ENCODE measurements around the gene MAGI3. TPM values are rescaled to one million over a fixed set of nuclear protein-coding genes. Genes with fewer than 3 reads are reported as not detected.

Gene MAGI3
- polyA plus RNA-seq, 2 of the 4 experiments (the other 2 are of a cell fraction): 3.8 to 7.9 TPM

DNA sequence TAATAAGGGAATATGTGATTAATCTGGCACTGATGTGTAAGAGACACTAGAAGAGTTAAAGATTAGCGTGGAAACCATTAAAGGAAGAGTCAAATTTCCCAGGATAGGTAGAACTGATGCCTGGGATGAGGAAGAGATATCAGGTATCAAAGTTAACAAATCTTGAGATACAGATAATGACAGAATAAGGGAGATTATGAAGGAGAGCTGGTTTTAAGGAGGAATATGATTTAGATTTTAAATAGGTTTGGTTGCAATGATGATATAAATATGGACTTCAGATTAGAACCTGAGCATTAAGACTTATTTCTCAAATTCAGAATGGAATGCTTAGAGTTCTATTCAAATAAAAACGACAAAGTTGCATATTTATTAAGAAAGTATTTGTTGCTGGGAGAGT lies 26.2 kb downstream of the MAGI3 start (continued):
- TF ChIP-seq, protein P1, sequence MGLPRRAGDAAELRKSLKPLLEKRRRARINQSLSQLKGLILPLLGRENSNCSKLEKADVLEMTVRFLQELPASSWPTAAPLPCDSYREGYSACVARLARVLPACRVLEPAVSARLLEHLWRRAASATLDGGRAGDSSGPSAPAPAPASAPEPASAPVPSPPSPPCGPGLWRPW (IDR thresholded peaks at IDR 0.05): no peak
- TF ChIP-seq, protein P2, sequence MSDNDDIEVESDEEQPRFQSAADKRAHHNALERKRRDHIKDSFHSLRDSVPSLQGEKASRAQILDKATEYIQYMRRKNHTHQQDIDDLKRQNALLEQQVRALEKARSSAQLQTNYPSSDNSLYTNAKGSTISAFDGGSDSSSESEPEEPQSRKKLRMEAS (IDR thresholded peaks at IDR 0.05): no peak

DNA sequence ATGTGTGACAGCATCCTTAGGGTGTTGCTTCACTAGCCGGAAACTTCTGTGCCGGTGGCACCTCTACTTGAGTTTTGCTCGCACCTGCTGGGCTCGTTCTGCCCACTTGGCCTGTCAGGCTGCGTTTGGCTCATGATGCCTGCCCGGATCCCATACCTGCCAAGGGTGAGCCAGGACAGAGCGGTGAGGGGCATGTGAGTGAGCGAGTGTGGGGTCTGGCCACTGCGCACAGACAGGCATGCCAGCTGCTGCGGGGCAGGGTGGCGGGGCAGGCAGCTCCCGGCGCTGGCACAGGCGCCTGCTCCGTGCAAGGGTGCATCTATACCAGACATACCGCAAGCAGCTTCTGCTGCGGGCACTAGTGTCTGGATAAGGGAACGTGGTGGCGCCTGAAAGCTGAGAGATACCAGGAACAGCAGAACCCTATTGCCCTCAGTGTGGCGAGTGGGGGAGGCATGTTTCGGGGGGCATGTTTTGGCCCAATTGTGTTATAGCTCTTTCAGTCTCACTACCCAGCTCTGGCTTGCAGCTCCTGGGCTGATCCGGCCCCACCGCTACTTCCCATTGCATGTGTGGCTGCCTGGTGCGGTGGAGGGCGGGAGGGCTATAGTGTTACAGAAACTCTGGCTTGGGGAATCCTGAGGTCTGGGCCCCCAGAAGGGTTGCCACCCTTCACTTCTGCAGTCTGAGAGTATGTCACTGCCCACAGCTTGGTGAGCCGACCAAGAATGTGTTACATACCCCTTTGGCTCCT lies 32.2 kb downstream of the MAGI3 start:
- DNase-seq (ENCODE audit: low read depth in 1 of 2, low spot score in 1 of 2): no peak
- H3K4me2 ChIP-seq: no peak overlapping the region
- peaks cover 4% of the 10 kb centered on the region; the same call in 2 of the 3 replicates for H3K4me1 ChIP-seq
- TF ChIP-seq EHF (CRISPR knock-in tag; IDR thresholded peaks at IDR 0.05) (no peak), CHD4 (IDR thresholded peaks at IDR 0.05; ENCODE audit: borderline replicate concordance) (no peak), ZFP36 (IDR thresholded peaks at IDR 0.05; ENCODE audit: borderline replicate concordance, partially characterized antibody) (no peak), KDM5A (IDR thresholded peaks at IDR 0.05) (no peak), SREBF2 (IDR thresholded peaks at IDR 0.05) (no peak), HDAC2 (IDR thresholded peaks at IDR 0.05) (no peak), NR3C1 (IDR thresholded peaks at IDR 0.05) (no peak)
- TF ChIP-seq, protein P3, sequence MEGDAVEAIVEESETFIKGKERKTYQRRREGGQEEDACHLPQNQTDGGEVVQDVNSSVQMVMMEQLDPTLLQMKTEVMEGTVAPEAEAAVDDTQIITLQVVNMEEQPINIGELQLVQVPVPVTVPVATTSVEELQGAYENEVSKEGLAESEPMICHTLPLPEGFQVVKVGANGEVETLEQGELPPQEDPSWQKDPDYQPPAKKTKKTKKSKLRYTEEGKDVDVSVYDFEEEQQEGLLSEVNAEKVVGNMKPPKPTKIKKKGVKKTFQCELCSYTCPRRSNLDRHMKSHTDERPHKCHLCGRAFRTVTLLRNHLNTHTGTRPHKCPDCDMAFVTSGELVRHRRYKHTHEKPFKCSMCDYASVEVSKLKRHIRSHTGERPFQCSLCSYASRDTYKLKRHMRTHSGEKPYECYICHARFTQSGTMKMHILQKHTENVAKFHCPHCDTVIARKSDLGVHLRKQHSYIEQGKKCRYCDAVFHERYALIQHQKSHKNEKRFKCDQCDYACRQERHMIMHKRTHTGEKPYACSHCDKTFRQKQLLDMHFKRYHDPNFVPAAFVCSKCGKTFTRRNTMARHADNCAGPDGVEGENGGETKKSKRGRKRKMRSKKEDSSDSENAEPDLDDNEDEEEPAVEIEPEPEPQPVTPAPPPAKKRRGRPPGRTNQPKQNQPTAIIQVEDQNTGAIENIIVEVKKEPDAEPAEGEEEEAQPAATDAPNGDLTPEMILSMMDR (IDR thresholded peaks at IDR 0.05): no peak
- TF ChIP-seq, protein P4, sequence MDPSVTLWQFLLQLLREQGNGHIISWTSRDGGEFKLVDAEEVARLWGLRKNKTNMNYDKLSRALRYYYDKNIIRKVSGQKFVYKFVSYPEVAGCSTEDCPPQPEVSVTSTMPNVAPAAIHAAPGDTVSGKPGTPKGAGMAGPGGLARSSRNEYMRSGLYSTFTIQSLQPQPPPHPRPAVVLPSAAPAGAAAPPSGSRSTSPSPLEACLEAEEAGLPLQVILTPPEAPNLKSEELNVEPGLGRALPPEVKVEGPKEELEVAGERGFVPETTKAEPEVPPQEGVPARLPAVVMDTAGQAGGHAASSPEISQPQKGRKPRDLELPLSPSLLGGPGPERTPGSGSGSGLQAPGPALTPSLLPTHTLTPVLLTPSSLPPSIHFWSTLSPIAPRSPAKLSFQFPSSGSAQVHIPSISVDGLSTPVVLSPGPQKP (IDR thresholded peaks at IDR 0.05; ENCODE audit: low read depth, low read length): no peak
- TF ChIP-seq, protein P5, sequence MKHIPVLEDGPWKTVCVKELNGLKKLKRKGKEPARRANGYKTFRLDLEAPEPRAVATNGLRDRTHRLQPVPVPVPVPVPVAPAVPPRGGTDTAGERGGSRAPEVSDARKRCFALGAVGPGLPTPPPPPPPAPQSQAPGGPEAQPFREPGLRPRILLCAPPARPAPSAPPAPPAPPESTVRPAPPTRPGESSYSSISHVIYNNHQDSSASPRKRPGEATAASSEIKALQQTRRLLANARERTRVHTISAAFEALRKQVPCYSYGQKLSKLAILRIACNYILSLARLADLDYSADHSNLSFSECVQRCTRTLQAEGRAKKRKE (CRISPR knock-in tag; IDR thresholded peaks at IDR 0.05; ENCODE audit: low read depth): no peak
- no peak for ATAC-seq
- ChIA-PET CTCF (interaction anchor here (0.6 kb wide), 1 partner anchor 75 kb away, joined by 3 read pairs; no protein-coding TSS in a partner anchor), POLR2A (no interaction called here)
- no peak for FAIRE-seq
- H3K9me3 ChIP-seq: no peaks in the 10 kb centered on the region
- no peak overlapping the region for H3K4me3 ChIP-seq
- H3K27ac ChIP-seq: no peak overlapping the region
- whole genome bisulfite sequencing (ENCODE audit: missing lambda C conversion rate): 92% methylated on average over 17 of the region's 26 CpGs

DNA sequence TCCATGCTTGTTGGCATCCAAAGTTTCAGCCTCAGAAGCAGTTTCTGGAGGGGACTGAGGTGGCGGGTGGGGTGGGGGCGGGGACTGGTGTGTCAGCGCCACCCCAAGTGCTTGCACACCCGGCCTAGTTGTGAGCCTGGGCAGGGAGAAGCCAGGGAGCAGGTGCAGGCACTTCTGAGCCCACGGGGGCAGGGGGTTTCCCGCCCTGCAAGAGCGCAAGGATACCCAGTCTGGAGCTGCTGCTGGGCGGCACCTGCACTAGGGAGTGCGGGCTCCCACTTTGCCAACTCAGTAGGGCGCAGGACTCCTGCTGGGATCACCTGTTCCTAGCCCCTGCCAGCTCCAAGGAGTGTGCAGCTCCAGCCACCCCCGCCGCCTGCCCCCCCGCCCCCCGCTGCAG lies 33.5 kb downstream of the MAGI3 start:
- TF ChIP-seq POLR2AphosphoS2 (conservative IDR thresholded peaks at IDR 0.05; ENCODE audit: low read length) (no peak), CHD4 (IDR thresholded peaks at IDR 0.05; ENCODE audit: borderline replicate concordance) (no peak), NR3C1 (IDR thresholded peaks at IDR 0.05) (no peak), CBX8 (IDR thresholded peaks at IDR 0.05) (no peak), MAZ (IDR thresholded peaks at IDR 0.05; ENCODE audit: borderline replicate concordance, low read depth, low read length) (no peak), RAD21 (conservative IDR thresholded peaks at IDR 0.05 in 1 of 2, IDR thresholded peaks at IDR 0.05 in 1 of 2) (no peak), CEBPB (IDR thresholded peaks at IDR 0.05) (no peak), NPAS2 (CRISPR knock-in tag; IDR thresholded peaks at IDR 0.05; ENCODE audit: borderline replicate concordance) (no peak), SREBF2 (IDR thresholded peaks at IDR 0.05) (no peak), ESRRA (IDR thresholded peaks at IDR 0.05; ENCODE audit: borderline replicate concordance, low read length) (no peak), GATA3 (IDR thresholded peaks at IDR 0.05; ENCODE audit: borderline replicate concordance) (no peak), ZNF302 (CRISPR knock-in tag; IDR thresholded peaks at IDR 0.05) (no peak), HEYL (CRISPR knock-in tag; IDR thresholded peaks at IDR 0.05) (no peak), RNF2 (IDR thresholded peaks at IDR 0.05; ENCODE audit: borderline replicate concordance, low read depth) (no peak), ZFP36 (IDR thresholded peaks at IDR 0.05; ENCODE audit: borderline replicate concordance, partially characterized antibody) (no peak), KDM1A (IDR thresholded peaks at IDR 0.05; ENCODE audit: low read depth) (no peak), FOXS1 (CRISPR knock-in tag; IDR thresholded peaks at IDR 0.05) (no peak), POLR2A (IDR thresholded peaks at IDR 0.05; ENCODE audit: low read length) (no peak)
- TF ChIP-seq, protein P1 (IDR thresholded peaks at IDR 0.05): no peak
- no CpG with 5 or more reads among the region's 14 CpGs for WGBS (ENCODE audit: missing lambda C conversion rate)
- no peaks in the 10 kb centered on the region for H3K9me3 ChIP-seq
- FAIRE-seq: no peak
- no peak for DNase-seq (ENCODE audit: low read depth in 1 of 2, low spot score in 1 of 2)
- no peak overlapping the region for H3K4me3 ChIP-seq
- H3K4me1 ChIP-seq: peaks cover 4% of the 10 kb centered on the region; the same call in 2 of the 3 replicates
- no peak overlapping the region for H3K4me2 ChIP-seq
- ChIA-PET POLR2A (no interaction called here), CTCF (no interaction called here)
- ATAC-seq: no peak
- no peak overlapping the region for H3K27ac ChIP-seq

Measured in A549 (cell line).